ENCODE data around the gene UBA5.

UBA5 gene

DNA sequence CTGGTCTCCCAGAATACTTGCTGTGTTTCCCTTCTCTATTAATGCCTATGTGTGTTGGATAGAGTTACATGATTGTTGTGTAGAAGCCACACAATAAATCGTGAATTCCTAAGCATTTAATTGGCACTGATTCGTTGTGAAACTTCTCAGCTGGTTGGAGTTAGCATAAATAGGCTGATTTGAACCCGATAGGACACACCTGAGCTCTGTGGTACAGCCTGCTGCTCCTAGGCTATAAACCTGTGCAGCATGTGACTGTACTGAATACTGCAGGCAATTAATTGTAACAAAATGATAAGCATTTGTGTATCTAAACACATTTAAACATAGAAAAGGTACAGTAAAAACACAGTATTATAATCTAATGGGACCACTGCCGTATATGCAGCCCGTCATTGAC is 5.4 kb upstream of the UBA5 start:
- no peak for DNase-seq

DNA sequence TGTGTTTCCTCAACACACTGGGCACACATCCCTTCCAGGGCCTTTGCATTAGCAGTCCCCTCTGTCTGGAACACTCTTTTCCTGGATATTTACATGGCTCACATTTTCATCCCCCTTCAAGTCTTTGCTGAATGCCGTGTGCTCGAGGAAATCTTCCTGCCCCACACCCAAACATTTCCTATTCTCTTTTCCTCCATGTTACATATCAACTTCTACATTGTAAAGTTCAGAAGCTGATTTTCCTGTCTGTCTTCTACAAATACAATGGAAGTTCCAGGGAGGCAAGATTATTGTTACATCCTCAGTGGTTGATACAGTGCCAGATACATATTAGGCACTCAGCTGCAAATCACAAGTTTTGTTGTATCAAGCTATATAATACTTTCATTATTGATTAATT is 4.7 kb upstream of the UBA5 start:
- DNase-seq = no peak

DNA sequence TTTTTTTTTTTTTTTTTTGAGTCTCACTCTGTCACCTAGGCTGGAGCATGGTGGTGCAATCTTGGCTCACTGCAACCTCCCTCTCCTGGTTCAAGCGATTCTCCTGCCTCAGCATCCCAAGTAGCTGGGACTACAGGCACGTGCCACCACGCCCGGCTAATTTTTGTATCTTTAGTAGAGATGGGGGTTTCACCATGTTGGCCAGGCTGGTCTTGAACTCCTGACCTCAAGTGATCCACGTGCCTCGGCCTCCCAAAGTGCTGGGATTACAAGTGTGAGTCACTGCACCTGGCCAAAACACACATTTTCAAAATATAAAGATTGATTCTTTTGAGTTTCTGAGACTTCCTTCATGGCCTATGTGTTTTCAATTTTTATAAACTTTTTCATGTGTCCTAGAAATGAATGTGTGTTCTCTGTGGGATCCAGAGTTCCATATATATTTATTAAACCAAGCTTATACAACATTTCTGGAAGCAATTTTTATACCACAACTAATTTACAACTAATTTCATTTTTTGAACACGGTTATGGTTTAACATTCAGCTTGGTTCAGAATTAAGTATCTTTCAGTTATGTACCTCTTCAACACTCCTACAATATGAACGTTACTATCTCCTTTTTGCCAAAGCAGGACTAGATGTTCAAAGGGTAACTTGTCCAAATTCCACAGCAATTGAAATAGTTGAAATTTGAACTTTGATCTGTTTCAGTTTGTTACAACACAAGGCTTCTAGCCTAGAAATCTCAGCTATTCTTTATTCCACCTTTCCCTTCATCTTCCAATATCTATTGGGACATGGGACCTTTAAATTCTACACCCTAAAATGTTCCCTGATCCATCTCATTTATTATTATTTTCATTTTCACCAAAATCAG is 2.0 kb upstream of the UBA5 start:
- DNase-seq = no peak

- DNase-seq = no peak
Observed at GRCh38 chr3:132659000-132659364, 1.1 kb upstream of the UBA5 start.

- no peak for DNase-seq
Observed at GRCh38 chr3:132659365-132660051, 621 bp upstream of the UBA5 start, which contains the start of gene ACAD11. Gene ACAD11, minus strand, starts transcription at chr3:132659809. Its CDS starts 58 bp downstream, at chr3:132659751.

DNA sequence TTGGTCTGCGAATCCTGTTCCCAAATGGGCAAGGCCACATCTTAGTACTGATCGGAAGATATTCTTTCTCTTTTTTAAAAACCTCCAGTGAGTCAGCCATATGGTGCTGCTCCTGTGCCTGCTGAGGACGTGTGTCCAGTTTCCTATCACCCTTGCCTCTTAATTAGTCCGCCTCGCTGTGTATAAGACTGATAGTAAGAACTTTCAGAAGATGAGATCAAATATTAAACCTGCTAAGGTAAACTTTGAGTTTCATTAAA is 612 bp downstream of the UBA5 start:
- DNase-seq = no peak

GRCh38 chr3:132661101-132661500 is 972 bp downstream of the UBA5 start:
- DNase-seq = no peak

GRCh38 chr3:132662212-132662611 is 2.1 kb downstream of the UBA5 start:
- no peak for DNase-seq

GRCh38 chr3:132665230-132665745 is 5.2 kb downstream of the UBA5 start:
- no peak for DNase-seq

- DNase-seq = no peak
Observed at GRCh38 chr3:132669256-132669777, 9.2 kb downstream of the UBA5 start.

GRCh38 chr3:132675408-132675807 is 15.3 kb downstream of the UBA5 start:
- no peak for DNase-seq

DNA sequence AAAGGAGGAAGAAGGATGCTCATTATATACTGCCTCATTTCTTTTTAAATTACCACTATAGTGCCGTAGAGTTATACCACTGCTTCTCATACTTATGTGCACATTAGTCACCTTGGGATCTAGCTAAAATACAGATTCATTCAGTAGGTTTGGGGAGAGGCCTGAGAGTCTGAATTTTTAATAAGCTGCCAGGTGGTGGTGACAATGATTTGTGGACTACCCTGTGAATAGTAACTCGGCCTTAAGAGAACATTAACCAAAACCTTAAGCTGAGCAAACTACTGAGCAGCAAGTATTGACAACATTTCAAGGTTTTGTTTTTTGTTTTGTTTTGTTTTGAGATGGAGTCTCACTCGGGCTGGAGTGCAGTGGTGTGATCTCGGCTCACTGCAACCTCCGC is 19.8 kb downstream of the UBA5 start:
- DNase-seq = no peak

GRCh38 chr3:132681421-132681820 is 21.3 kb downstream of the UBA5 start:
- DNase-seq = no peak

GRCh38 chr3:132682201-132682600 is 22.1 kb downstream of the UBA5 start:
- DNase-seq = no peak

GRCh38 chr3:132690040-132690439 is 29.9 kb downstream of the UBA5 start:
- no peak for DNase-seq

DNA sequence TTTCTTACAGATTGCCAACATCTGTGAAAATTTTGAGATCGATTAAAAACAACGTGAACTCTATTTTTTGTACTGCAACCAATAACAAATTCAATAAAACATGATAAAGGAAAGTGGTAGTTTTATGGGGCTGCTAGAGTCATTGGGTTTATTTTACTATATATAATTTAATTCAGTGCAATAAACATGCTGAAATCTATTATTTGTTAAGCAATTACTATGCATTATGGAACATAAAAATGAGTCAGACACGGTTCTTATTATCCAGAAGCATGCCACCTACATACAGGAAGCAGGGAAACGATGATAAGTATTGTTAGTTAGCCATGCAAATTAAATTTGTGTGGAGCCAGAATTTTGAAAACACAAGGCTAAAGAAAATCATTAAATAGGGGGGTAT is 34.9 kb downstream of the UBA5 start:
- DNase-seq = no peak

GRCh38 chr3:132695422-132695821 is 35.3 kb downstream of the UBA5 start:
- DNase-seq = no peak

- DNase-seq = no peak
Observed at GRCh38 chr3:132703733-132704132, 43.6 kb downstream of the UBA5 start.

DNA sequence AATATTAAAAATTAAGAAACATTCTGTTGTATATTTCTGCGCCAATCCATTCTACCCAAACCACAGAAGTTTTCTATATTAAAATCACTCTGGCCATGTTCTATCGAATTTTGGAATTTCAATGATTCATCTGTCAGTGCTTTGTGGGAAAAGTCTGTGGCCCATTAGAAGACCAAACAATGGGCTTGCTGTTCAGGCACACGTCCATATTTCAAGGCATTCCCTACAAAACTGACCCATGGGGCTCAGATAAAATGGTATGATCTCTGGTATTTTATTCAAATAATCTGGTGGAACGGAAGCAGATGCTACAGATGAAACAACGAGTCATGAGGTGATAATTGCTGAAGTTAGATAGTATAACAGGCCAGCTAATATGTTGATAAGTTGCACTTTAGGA is 49.6 kb downstream of the UBA5 start:
- DNase-seq = no peak

DNA sequence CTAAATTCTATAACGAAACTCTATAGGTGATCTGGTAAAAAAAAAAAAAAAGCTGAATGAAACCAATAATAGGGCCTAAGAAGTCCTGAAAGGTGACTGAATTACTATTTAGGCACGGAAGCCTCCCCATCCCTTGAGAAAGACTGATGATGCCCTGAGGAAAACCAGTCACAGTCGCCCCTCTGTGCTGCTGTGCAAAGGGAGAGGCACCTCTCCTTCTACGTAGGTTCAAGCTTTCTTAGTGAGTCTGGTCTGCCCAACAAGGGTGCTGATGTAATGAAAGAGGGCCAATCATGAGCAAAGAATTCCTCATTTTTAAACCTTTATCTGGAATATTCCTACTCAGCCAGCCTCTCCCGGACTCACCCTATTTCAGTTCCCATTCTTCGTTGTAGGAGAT is 50.2 kb downstream of the UBA5 start:
- no peak for DNase-seq

DNA sequence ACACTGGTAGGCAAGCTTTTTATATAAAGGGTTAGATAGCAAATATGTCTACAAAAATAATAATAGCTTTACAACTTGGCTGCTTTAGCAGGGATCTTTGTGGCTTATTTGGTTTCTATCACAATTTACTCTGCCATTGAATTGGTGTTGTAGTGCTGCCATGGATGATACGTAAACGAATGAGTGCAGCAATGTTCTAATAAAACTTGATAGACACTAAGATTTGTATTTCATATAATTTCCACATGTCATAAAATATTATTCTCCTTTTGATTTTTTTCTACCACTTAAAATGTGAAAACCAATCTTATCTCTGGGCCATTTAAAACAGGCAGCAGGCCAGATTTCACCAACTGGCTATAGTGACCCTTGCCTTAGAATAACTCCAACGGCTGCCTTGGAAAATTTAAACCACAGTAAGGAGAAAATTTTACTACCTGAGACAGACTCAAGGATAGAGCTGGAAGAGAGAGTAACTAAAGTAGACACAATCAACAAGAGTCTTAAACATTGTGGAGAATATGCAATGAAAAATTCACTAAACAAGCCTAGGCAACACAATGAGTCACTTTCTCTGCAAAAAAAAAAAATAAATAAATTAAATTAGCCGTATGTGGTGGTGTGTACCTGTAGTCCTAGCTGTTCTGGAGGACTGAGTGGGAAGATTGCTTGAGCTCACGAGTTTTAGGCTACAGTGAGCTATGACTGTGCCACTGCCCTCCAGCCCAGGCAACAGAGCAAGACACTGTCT is 54.0 kb downstream of the UBA5 start:
- no peak for DNase-seq

- no peak for DNase-seq
Observed at GRCh38 chr3:132716372-132716771, 56.2 kb downstream of the UBA5 start.

- no peak for DNase-seq
Observed at GRCh38 chr3:132720228-132720627, 60.1 kb downstream of the UBA5 start.

Data from GOT3 (cell line).